DMS 273 treated with DMSO at 0.1 percent for 48 hours (cell line): Measurements from ENCODE around the gene CFHR5.
"Not testable (repeated sequence)": the region's sequence is repeated elsewhere in the genome, so short reads cannot be mapped to it uniquely, and the experiment has no call there.

Experiments used
- DNase-seq: peaks from one replicate; lab custom pipeline; 2025; lab: John Stamatoyannopoulos, UW

The CFHR5 gene

DNA sequence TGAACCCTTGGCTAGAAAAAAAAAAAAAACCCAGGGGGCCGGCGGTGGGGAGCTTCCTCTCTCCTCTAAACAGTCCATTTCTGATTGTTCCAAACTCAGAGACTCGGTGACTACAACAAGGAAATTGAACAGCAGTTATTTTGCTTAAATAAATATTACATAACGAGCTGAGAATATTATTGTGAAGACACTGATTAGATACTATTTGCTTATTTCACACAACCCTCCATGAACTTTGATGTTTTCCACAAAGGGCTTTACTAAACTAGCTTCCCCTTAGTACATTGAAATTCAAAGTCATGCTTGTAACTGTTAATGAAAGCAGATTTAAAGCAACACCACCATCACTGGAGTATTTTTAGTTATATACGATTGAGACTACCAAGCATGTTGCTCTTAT is at the start of gene CFHR5:
Gene CFHR5 (plus strand): TSS at position 279 of the 400 bp plus-strand sequence. CDS start 109 bp downstream, at position 388.
- no peak for DNase-seq

GRCh38 chr1:196932853-196933252 is 44.5 kb upstream of the CFHR5 start:
- DNase-seq: not testable (repeated sequence)

DNA sequence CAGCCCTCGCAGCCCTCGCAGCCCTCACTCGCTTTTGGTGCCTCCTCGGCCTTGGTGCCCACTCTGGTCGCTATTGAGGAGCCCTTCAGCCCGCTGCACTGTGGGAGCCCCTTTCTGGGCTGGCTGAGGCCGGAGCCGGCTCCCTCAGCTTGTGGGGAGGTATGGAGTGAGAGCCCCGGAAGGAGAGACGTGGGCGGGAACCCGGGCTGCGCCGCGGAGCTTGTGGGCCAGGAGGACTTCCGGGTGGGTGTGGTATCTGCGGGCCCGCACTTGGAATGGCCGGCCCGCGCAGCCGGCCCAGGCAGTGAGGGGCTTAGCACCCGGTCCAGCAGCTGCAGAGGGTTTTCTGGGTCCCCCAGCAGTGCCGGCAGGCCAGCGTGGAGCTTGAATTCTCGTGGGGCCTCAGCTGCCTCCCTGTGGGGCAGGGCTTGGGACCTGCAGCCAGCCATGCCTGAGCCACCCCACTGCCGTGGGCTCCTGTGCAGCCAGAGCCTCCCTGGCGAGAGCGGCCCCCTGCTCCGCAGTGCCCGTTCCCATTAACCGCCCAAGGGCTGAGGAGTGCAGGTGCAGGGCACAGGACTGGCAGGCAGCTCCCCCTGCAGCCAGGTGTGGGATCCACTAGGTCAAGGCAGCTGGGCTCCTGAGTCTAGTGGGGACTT is 43.7 kb upstream of the CFHR5 start:
- no peak for DNase-seq

GRCh38 chr1:196941474-196941873 is 35.9 kb upstream of the CFHR5 start:
- DNase-seq: not testable (repeated sequence)

DNA sequence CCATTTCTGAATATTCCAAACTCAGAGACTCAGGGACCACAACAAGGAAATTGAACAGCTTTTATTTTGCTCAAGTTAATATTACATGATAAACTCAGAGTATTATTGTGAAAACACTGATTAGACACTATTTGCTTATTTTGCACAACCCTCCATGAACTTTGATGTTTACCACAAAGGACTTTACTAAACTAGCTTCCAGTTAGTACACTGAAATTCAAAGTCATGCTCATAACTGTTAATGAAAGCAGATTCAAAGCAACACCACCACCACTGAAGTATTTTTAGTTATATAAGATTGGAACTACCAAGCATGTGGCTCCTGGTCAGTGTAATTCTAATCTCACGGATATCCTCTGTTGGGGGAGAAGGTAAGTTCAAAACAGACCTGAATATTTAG is 33.8 kb upstream of the CFHR5 start, which contains the start of gene CFHR2:
Gene CFHR2 (plus strand): TSS at position 171 of the 400 bp plus-strand sequence. CDS start 143 bp downstream, at position 314.
- DNase-seq: not testable (repeated sequence)

GRCh38 chr1:196951711-196952394 is 25.5 kb upstream of the CFHR5 start:
- DNase-seq: no peak

GRCh38 chr1:196954778-196955177 is 22.6 kb upstream of the CFHR5 start:
- no peak for DNase-seq

- DNase-seq: no peak
Observed at GRCh38 chr1:196955926-196956325, 21.4 kb upstream of the CFHR5 start.

DNA sequence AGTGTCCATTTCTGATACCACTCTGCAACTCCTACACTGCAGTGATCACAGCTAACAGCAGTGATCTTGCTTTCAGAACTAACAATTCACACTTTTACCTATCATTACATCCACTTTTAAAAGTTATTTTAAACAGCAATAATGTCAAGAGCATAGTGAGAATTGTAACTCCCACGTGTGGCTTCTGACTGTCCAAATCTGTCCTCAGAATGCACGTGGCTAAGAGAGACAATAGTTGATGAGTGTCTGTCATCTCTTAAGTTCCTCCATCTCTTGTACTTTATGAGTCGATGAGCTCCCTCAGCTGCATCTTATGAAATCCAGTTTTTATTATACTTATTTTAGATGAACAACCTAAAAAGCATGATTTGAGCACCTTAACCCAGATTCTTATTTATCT is 16.5 kb upstream of the CFHR5 start:
- DNase-seq: no peak

- no peak for DNase-seq
Observed at GRCh38 chr1:196970182-196970581, 7.2 kb upstream of the CFHR5 start.

DNA sequence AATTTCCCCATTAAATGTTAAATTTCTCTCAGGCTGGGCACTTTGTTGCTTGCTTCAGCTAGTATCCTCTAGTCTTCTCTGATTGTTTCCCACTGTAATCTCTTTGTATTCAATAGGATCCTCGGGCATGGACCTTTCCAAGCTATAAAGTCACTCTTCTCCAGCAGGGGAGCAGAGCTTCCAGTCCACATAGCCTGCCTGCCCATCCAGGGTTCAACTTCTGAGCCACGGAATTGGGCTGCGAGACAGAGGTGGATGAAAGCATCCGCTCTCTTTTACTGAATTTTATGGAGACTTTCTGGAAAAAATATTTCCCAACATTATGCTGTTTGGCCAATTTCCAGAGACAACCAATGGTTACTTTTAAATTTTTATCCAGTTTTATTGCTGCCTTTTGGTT is 1.1 kb upstream of the CFHR5 start:
- DNase-seq: no peak

GRCh38 chr1:196980859-196981258 is 3.5 kb downstream of the CFHR5 start:
- no peak for DNase-seq

GRCh38 chr1:196982247-196982646 is 4.9 kb downstream of the CFHR5 start:
- not testable (repeated sequence) for DNase-seq

DNA sequence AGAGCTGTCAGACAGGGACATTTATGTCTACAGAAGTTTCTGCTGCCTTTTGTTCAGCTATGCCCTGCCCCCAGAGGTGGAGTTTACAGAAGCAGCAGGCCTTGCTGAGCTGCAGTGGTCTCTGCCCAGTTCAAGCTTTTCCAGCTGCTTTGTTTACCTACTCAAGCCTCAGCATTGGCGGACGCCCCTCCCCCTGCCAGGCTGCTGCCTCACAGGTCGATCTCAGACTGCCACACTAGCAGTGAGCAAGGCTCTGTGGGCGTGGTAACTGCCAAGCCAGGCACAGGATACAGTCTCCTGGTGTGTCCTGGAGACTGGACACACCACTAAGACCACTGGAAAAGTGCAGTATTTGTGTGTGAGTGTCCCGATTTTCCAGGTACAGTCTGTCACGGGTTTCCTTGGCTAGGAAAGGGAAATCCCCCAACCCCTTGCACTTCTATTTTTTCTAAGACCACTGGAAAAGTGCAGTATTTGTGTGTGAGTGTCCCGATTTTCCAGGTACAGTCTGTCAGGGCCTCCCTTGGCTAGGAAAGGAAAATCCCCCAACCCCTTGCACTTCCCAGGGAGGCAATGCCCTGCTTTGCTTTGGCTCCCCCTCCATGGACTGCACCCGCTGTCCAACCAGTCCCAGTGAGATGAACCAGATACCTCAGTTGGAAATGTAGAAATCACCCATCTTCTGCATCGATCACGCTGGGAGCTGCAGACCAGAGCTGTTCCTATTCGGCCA is 14.7 kb downstream of the CFHR5 start:
- DNase-seq: not testable (repeated sequence)

DNA sequence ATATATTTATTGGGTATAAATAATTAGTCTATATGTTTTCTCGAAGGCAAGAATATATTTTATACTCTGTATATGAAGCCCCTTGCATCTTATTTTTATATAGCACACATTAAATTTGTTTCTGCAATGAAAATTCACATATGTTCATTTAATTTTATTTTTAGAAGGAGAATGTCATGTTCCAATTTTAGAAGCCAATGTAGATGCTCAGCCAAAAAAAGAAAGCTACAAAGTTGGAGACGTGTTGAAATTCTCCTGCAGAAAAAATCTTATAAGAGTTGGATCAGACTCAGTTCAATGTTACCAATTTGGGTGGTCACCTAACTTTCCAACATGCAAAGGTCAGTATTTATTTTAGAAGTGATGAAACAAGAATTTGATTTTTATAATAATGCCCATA is 16.6 kb downstream of the CFHR5 start:
- DNase-seq: no peak

- DNase-seq: no peak
Observed at GRCh38 chr1:196997423-196997822, 20.1 kb downstream of the CFHR5 start.

- no peak for DNase-seq
Observed at GRCh38 chr1:197001828-197002227, 24.5 kb downstream of the CFHR5 start.

GRCh38 chr1:197003132-197003531 is 25.8 kb downstream of the CFHR5 start:
- DNase-seq: no peak

DNA sequence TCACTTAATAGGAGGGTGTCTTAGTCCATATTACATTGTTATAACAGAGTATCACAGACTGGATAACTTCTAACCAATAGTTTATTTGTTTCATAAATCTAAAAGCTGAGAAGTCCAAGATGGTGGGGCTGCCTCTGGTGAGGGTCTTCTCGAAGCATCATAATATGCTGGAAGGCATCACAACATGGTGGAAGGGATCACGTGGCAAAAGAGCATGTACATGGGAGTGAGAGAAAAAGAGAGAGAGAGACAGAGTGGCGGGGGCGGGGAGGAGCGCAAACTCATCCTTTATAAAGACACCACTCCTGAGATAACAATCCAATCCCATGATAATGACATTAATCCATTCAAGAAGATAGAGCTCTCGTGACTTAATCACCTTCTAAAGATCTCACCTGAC is 31.5 kb downstream of the CFHR5 start:
- DNase-seq: no peak

DNA sequence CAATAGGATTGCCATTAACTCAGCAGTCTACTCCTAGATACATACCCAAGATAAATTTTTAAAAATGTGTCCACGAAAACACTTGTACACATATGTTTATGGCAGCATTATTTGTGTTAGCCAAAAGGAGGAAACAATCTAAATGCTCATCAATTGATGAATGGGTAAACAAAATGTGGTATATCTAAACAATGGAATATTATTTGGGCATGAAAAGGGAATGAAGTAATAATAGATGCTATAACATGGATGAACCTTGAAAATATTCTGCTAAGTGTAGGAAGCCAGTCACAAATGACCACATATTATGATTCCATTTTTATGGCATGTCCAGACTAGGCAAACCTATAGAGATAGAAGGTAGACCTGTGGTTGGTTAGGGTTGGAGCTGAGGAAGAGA is 34.3 kb downstream of the CFHR5 start:
- no peak for DNase-seq

DNA sequence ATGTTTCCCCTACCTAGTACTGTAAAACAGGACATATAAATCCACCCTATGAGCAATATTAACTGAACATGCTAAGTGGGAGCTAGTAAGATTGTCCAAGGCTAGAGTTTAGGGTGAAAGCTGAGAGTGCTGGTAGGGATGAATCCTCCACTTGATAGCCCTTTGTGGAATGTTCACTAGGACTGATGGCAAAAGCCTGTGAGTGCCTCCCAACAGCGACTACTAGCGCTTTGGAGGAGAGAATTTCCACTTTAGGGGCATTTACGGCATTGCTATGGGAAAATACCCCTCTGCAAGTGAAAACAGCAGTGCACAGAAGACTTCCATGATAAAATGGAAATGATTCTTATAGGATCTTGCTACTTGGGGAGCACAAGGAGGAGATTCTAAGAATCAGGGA is 35.9 kb downstream of the CFHR5 start:
- DNase-seq: no peak

- DNase-seq: no peak
Observed at GRCh38 chr1:197016751-197017150, 39.4 kb downstream of the CFHR5 start.

- no peak for DNase-seq
Observed at GRCh38 chr1:197017558-197018146, 40.3 kb downstream of the CFHR5 start.
